GM18526 (cell line): ENCODE results near the gene CTRB1.

Experiments
- POLR2A ChIP-seq: IDR thresholded peaks from 3 replicates; pipeline ENCODE4 v1.6.1; 2011; ENCODE audit not compliant: insufficient read length; ENCODE audit errors: extremely low read depth

The CTRB1 gene

GRCh38 chr16:75258807-75259141 lies 40.0 kb downstream of the CTRB1 start:
- no peak for TF ChIP-seq POLR2A

DNA sequence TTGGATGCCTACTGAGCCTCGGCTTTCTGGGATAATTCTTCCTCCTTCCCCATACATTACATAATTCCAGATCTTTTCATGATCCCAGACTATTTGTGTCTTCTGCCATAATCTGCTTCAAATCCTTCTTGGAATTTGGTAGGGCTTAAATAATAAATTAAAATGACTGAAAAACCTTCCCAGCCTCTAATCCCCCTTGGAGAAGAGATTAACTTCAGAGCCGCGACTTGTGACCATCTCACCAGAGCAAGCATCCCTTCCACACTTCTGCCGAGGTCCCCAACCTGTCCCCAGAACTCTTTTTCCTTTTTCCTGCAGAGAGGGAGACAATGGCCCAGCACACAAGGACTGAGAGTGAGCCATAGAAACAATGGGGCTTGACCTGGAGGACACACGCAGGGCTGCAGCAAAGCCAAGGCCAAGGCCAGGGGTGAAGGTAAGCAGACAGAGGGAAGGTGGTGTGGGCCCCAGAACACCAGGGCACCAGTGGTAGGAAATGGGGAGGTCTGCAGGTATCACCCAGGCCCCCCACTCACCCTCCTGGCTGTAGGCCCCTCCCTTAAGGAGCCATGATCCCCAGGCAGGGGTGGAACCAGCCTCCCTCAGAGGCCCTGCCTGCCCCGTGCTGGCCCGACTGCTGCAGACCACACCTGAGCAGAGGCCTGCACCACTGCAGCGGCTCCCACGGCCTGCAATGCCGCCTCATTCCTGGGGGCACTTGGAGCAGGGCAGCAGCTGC lies 42.2 kb downstream of the CTRB1 start:
- TF ChIP-seq POLR2A = no peak

DNA sequence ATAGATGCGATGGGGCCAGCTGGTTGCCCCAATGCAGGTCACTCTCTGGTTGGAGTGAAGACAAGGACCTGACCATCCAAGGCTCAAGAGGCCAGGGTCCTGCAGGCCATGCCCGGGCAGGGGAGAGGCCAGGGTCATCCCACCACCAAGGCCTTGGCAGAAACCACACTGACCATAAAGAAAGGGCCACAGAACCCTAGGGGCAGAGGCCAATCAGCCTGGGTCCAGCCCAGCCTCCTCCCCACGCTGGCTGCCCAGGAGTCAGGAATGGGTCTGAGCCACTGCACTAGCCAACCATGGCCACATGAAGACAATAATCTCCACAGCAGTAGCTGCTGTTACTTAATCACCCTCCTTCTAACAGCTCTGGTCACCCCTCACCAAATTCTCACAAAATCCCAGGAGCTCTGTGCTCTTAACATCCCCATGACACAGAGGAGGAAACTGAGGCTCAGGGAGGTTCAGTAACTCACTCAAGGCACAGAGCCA lies 42.8 kb downstream of the CTRB1 start:
- no peak for TF ChIP-seq POLR2A

DNA sequence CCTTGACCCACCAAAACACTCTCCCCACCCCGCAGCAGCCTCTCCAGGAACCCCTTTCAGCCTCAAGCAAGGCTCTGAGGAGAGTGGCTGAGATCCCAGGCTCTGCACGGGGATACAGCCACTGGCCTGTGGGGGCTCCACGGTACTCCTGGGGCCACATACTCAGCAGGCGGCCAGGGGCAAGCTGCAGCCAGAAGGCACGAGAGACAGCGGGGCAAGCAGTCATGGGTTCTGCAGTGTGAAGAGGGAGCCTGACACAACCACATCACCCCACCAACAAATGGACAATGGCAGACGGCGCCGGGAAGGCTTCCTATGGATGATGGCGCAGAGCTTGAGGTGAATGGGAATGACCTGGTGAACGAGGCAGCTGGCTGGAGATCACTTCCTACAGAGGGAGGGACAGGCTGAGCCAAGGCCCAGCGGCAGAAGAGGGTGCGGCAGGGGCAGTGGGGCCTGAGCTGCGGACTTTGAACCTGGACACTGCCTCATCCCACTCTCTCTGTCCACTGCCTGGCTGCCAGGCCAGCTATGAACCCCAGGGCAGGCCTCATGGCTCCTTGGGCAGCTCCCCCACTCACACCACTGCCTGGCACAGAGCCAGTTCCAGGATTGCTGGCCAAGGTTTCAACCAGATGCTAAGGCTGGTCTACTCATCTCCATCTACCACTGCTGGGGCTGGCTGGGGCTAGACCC lies 43.5 kb downstream of the CTRB1 start:
- no peak for TF ChIP-seq POLR2A

DNA sequence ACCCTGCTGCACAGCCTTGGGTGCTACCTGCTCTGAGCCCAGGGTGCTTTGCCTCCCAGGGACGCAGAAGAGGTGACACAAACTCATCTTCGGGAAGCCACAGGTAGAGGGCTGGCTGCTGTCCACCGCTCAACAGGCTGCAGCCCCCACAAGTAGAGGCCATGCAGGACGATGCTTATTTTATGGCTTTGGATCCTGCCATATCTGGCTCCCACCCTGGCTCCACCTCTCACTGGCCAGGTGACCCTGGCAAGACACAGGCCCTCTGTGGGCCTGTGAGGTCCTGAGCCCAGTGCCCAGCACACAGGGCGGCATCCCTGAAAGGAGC lies 44.0 kb downstream of the CTRB1 start:
- no peak for TF ChIP-seq POLR2A

DNA sequence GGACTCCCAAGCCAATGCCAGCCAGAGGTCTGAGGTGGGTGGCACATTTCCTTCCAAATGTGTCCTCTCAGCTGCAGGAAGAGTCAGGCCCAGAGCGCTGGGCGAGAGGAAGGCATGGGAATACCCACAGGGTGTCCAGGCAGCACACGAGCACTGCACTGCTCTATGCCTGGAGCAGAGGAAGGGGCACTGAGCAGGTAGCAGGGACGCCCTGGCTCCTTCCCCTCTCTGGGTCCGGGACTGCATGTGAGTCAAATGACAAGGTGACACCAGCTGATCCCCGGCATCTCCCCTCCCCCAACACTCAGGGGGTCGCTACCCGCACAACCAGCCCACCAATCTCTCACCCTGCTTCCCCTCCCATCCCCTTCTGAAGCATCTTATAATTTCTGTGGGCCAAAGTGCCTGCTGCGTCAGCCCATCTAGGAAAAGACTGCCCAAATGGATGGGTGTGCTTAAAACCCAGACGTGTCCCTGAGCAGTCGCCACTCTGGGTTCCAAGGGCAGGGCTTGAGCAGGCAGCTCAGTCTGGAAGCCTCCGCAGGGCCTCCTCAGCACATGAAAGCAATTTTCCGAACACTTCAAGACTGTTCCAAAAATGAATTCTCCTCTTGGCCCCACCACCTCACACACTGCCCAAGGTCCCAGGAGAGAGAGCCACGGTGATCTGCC lies 44.6 kb downstream of the CTRB1 start:
- TF ChIP-seq POLR2A = no peak

DNA sequence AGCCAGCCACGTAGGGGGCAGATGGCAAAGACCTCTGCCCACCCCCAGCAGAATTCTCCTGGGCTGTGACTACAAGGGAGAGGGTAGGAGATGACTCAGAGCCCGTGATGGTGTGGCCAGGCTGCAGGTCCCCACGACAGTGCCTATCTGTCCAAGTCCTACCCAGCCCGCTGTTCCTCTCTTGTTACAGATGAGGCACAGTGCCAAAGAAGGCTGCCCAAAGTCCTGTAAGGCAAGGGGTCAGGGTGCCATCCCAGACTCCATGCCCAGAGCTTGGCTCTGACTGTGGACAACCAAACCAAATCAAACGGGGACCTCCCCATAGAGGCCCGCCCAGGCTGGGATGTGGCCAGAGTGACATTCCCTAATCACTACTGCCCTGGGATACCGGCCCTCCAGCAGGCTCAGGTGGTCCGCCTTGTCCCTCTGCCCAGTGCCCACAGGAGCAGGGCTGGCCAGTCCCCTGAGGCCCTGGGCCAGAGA lies 45.2 kb downstream of the CTRB1 start:
- no peak for TF ChIP-seq POLR2A

DNA sequence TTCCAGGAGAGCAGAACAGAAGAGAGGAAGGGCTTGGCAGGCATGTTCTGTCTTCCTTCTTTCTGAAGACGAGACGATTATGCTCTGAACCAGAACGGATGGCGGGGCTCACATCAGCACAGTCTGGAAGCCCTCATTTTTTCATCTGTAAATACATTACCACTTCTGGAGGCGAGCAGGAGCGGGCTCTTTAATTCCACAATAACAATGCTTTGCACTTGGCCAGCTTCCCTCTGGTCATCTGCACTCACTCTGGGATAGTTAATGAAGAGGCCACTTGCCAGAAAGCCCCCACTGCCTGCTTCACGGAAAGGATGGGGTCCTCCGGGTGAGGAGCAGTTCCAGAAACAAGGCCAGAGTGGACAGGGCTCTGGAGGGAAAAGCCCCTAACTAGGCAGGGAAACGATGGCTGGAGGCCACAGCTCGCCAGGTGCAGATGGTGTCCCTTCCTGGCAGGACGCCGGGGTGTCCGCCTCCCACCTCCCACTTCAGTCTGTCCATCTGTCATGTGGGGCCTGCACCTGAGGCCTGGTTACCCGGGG lies 45.7 kb downstream of the CTRB1 start:
- TF ChIP-seq POLR2A = no peak

GRCh38 chr16:75264999-75265910 lies 46.5 kb downstream of the CTRB1 start:
- TF ChIP-seq POLR2A = no peak

DNA sequence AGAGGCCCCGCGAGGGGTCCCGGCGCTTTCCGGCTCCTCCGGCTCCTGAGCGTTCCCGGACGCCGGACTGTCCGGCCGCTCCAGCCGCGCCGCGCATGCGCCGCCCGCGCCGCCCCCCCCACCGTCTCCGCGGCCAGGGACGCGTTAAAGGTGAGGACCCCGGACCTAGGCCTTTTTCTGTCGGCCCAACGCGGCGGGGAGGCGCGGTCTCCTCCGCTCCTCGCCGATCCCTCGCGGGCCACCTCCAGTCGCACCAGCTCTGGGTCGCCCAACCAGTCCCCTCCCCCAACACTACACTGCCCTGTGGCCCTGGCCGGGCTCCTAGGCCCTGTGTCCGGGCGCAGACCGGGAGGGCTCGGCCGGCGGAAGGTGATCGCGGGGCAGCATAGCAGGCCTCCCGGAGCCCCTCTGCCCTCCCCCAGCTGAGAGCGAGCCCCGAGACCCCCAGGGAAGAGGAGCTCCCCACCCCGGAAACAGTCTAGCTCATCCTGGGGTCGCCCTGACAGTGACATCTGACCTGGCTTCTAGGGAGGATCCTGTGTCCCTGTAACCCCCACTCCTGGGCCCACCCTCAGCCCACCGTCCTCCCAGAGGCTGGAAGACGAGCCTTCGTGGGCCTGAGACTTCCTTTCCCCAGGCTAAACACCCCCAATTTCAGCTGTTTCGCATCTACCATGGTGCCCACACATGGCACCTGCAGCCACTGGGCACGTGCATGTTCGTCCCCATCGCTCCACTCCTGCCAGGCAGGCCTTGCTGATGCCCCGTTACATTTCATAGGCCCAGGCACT lies 47.3 kb downstream of the CTRB1 start:
- TF ChIP-seq POLR2A = peak; percentile 46

DNA sequence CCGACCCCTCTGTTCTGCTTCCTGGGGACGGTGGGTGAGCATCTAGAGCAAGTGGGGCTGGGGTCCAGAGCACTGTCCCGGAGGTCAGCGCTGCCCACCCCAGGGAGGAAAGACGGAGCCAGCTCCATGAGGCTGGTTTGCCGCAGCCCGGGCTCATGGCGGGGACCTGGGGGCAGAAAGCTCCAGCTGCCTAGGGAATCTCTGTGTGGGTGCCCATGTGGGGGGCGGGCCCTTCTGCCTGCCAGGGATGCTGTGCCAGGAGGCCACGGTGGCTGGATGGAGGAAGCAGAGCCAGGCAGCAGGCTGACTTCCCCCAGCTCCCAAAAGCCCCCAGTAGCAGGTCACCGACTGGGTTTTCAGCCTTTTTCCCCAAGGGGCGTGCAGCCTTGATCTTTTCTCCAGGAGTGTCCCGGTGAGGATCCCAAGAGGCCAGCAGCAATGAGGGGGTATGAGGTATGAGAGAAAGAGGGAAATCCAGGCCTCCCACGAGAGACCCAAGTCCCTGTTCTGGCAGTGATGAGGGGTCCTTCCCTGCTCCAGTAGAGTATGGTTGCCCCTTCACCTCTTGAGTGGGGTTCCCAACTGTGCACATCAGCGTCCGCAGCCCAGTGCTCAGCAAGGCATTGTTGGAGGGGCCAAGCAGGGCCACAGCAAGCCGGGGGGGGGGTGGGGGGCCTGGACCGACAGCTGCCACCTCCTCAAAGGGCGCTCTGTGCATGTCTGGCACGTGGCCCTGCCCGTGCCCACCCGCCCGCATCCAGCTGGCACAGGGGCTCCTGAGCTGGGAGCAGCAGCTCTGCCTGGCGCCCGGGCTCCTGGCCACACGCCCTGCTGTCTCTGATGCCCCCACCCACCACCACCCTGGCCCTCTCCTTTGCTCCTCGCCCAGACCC lies 48.2 kb downstream of the CTRB1 start:
- no peak for TF ChIP-seq POLR2A

- no peak for TF ChIP-seq POLR2A
Measured at GRCh38 chr16:75267631-75268264, 49.0 kb downstream of the CTRB1 start.
